ENCODE results near the gene GLCCI1.
"Not testable (repeated sequence)": the region's sequence is repeated elsewhere in the genome, so short reads cannot be mapped to it uniquely, and the experiment has no call there.

Gene GLCCI1

GRCh38 chr7:8018961-8019360 is 50.4 kb downstream of the GLCCI1 start:
- H3K4me1 ChIP-seq = peaks cover 23% of the 10 kb centered on the region
- no peaks in the 10 kb centered on the region; the same call in 1 of the 2 replicates for H3K9me3 ChIP-seq
- H3K36me3 ChIP-seq (replicated peaks) = peaks cover under 1% of the 10 kb centered on the region; the same call in 1 of the 2 replicates
- DNase-seq (ENCODE audit: low spot score in 2 of 2) = no peak
- no peak overlapping the region for H3K4me3 ChIP-seq
- in situ Hi-C loops (cut with MboI; ENCODE audit: low sequenced_read_pairs) = no loop called here
- no peaks in the 10 kb centered on the region for H3K27me3 ChIP-seq (ENCODE audit: low read depth)

- Histone ChIP-seq H3K4me1 (peaks cover 13% of the 10 kb centered on the region), H3K9me3 (no peaks in the 10 kb centered on the region), H3K36me3 (replicated peaks) (peaks cover 4% of the 10 kb centered on the region; the same call in 1 of the 2 replicates), H3K27me3 (ENCODE audit: low read depth) (no peaks in the 10 kb centered on the region), H3K4me3 (no peak overlapping the region)
- no peak for DNase-seq (ENCODE audit: low spot score in 2 of 2)
- in situ Hi-C loops (cut with MboI; ENCODE audit: low sequenced_read_pairs) = no loop called here
Observed at GRCh38 chr7:8022628-8023027, 54.0 kb downstream of the GLCCI1 start.

- no peak for DNase-seq (ENCODE audit: low spot score in 2 of 2)
- Histone ChIP-seq H3K4me1 (no peaks in the 10 kb centered on the region), H3K9me3 (no peaks in the 10 kb centered on the region), H3K4me3 (no peak overlapping the region), H3K27me3 (ENCODE audit: low read depth) (no peaks in the 10 kb centered on the region), H3K36me3 (replicated peaks) (no peaks in the 10 kb centered on the region)
- in situ Hi-C loops (cut with MboI; ENCODE audit: low sequenced_read_pairs) = no loop called here
Observed at GRCh38 chr7:8035192-8035591, 66.6 kb downstream of the GLCCI1 start.

GRCh38 chr7:8035647-8036518 is 67.3 kb downstream of the GLCCI1 start:
- H3K4me3 ChIP-seq = no peak overlapping the region
- no peaks in the 10 kb centered on the region for H3K4me1 ChIP-seq
- DNase-seq (ENCODE audit: low spot score in 2 of 2) = peak; percentile 8 to 70
- in situ Hi-C loops (cut with MboI; ENCODE audit: low sequenced_read_pairs) = no loop called here
- no peaks in the 10 kb centered on the region for H3K9me3 ChIP-seq
- H3K36me3 ChIP-seq (replicated peaks) = no peaks in the 10 kb centered on the region; the same call in 1 of the 2 replicates
- no peaks in the 10 kb centered on the region for H3K27me3 ChIP-seq (ENCODE audit: low read depth)

- Histone ChIP-seq H3K36me3 (replicated peaks) (no peaks in the 10 kb centered on the region; the same call in 1 of the 2 replicates), H3K27me3 (ENCODE audit: low read depth) (no peaks in the 10 kb centered on the region), H3K9me3 (no peaks in the 10 kb centered on the region), H3K4me3 (no peak overlapping the region), H3K4me1 (no peaks in the 10 kb centered on the region)
- no peak for DNase-seq (ENCODE audit: low spot score in 2 of 2)
- in situ Hi-C loops (cut with MboI; ENCODE audit: low sequenced_read_pairs) = no loop called here
Observed at GRCh38 chr7:8037151-8037550, 68.6 kb downstream of the GLCCI1 start.

GRCh38 chr7:8040768-8041369 is 72.3 kb downstream of the GLCCI1 start:
- H3K36me3 ChIP-seq (replicated peaks) = no peaks in the 10 kb centered on the region; the same call in 1 of the 2 replicates
- DNase-seq (ENCODE audit: low spot score in 2 of 2) = no peak
- no peaks in the 10 kb centered on the region for H3K4me1 ChIP-seq
- H3K4me3 ChIP-seq = no peak overlapping the region
- no peaks in the 10 kb centered on the region for H3K27me3 ChIP-seq (ENCODE audit: low read depth)
- no peaks in the 10 kb centered on the region for H3K9me3 ChIP-seq
- in situ Hi-C loops (cut with MboI; ENCODE audit: low sequenced_read_pairs) = no loop called here

- no peaks in the 10 kb centered on the region for H3K9me3 ChIP-seq
- in situ Hi-C loops (cut with MboI; ENCODE audit: low sequenced_read_pairs) = no loop called here
- no peak overlapping the region for H3K4me3 ChIP-seq
- no peaks in the 10 kb centered on the region; the same call in 1 of the 2 replicates for H3K36me3 ChIP-seq (replicated peaks)
- DNase-seq (ENCODE audit: low spot score in 2 of 2) = no peak
- H3K27me3 ChIP-seq (ENCODE audit: low read depth) = no peaks in the 10 kb centered on the region
- no peaks in the 10 kb centered on the region for H3K4me1 ChIP-seq
Observed at GRCh38 chr7:8042796-8043535, 74.4 kb downstream of the GLCCI1 start.

- no peaks in the 10 kb centered on the region; the same call in 1 of the 2 replicates for H3K36me3 ChIP-seq (replicated peaks)
- no peak for DNase-seq (ENCODE audit: low spot score in 2 of 2)
- in situ Hi-C loops (cut with MboI; ENCODE audit: low sequenced_read_pairs) = no loop called here
- H3K4me1 ChIP-seq = no peaks in the 10 kb centered on the region
- H3K9me3 ChIP-seq = no peaks in the 10 kb centered on the region
- no peaks in the 10 kb centered on the region for H3K27me3 ChIP-seq (ENCODE audit: low read depth)
- H3K4me3 ChIP-seq = no peak overlapping the region
Observed at GRCh38 chr7:8044761-8045430, 76.3 kb downstream of the GLCCI1 start.

- H3K4me1 ChIP-seq; DNase-seq (ENCODE audit: low spot score in 2 of 2); H3K9me3 ChIP-seq; H3K36me3 ChIP-seq (replicated peaks); H3K4me3 ChIP-seq; H3K27me3 ChIP-seq (ENCODE audit: low read depth); in situ Hi-C loops (cut with MboI; ENCODE audit: low sequenced_read_pairs): not testable (repeated sequence)
Observed at GRCh38 chr7:8048067-8048466, 79.5 kb downstream of the GLCCI1 start.

GRCh38 chr7:8051373-8051772 is 82.8 kb downstream of the GLCCI1 start:
- no peaks in the 10 kb centered on the region for H3K9me3 ChIP-seq
- in situ Hi-C loops (cut with MboI; ENCODE audit: low sequenced_read_pairs) = no loop called here
- H3K27me3 ChIP-seq (ENCODE audit: low read depth) = no peaks in the 10 kb centered on the region
- H3K4me1 ChIP-seq = no peaks in the 10 kb centered on the region
- no peak overlapping the region for H3K4me3 ChIP-seq
- no peak for DNase-seq (ENCODE audit: low spot score in 2 of 2)
- no peaks in the 10 kb centered on the region; the same call in 1 of the 2 replicates for H3K36me3 ChIP-seq (replicated peaks)

- no peak overlapping the region for H3K4me3 ChIP-seq
- peaks cover 2% of the 10 kb centered on the region; the same call in 1 of the 2 replicates for H3K36me3 ChIP-seq (replicated peaks)
- no peaks in the 10 kb centered on the region for H3K9me3 ChIP-seq
- DNase-seq (ENCODE audit: low spot score in 2 of 2) = no peak
- H3K27me3 ChIP-seq (ENCODE audit: low read depth) = no peaks in the 10 kb centered on the region
- H3K4me1 ChIP-seq = no peaks in the 10 kb centered on the region
- in situ Hi-C loops (cut with MboI; ENCODE audit: low sequenced_read_pairs) = no loop called here
Observed at GRCh38 chr7:8051998-8052397, 83.4 kb downstream of the GLCCI1 start.

- Histone ChIP-seq H3K9me3 (no peaks in the 10 kb centered on the region), H3K27me3 (ENCODE audit: low read depth) (no peaks in the 10 kb centered on the region), H3K4me1 (peaks cover 7% of the 10 kb centered on the region), H3K4me3 (no peak overlapping the region), H3K36me3 (replicated peaks) (peaks cover 5% of the 10 kb centered on the region; the same call in 1 of the 2 replicates)
- in situ Hi-C loops (cut with MboI; ENCODE audit: low sequenced_read_pairs) = no loop called here
- DNase-seq (ENCODE audit: low spot score in 2 of 2) = no peak
Observed at GRCh38 chr7:8052824-8053223, 84.2 kb downstream of the GLCCI1 start.

- DNase-seq (ENCODE audit: low spot score in 2 of 2) = no peak
- Histone ChIP-seq H3K4me3 (no peak overlapping the region), H3K9me3 (no peaks in the 10 kb centered on the region), H3K4me1 (peaks cover 7% of the 10 kb centered on the region), H3K27me3 (ENCODE audit: low read depth) (no peaks in the 10 kb centered on the region), H3K36me3 (replicated peaks) (peaks cover 5% of the 10 kb centered on the region; the same call in 1 of the 2 replicates)
- in situ Hi-C loops (cut with MboI; ENCODE audit: low sequenced_read_pairs) = no loop called here
Observed at GRCh38 chr7:8056439-8056838, 87.8 kb downstream of the GLCCI1 start.

Data from HAP-1 (cell line).